ENCODE results near the gene OR4K13.

OR4K13 gene

GRCh38 chr14:20035938-20036337 is at the start of gene OR4K13:
Gene OR4K13 (minus strand): TSS chr14:20036038. CDS start chr14:20034758, 1,280 bp downstream.
- no peak for DNase-seq (ENCODE audit: low spot score)

- no peak for DNase-seq (ENCODE audit: low spot score)
Measured at GRCh38 chr14:20059745-20060144, 23.9 kb upstream of the OR4K13 start, which contains the start of gene OR4L1. Gene OR4L1 (plus strand): TSS chr14:20060045. CDS start chr14:20060045, 0 bp downstream.

- no peak for DNase-seq (ENCODE audit: low spot score)
Measured at GRCh38 chr14:20048202-20048601, 12.4 kb upstream of the OR4K13 start.

GRCh38 chr14:20044243-20044642 is 8.4 kb upstream of the OR4K13 start:
- DNase-seq (ENCODE audit: low spot score): no peak

- DNase-seq (ENCODE audit: low spot score): no peak
Measured at GRCh38 chr14:20035449-20035848, 389 bp downstream of the OR4K13 start.

GRCh38 chr14:20031058-20031457 is 4.8 kb downstream of the OR4K13 start:
- no peak for DNase-seq (ENCODE audit: low spot score)

- DNase-seq (ENCODE audit: low spot score): no peak
Measured at GRCh38 chr14:20019257-20019865, 16.5 kb downstream of the OR4K13 start, which contains the start of gene OR4K14. Gene OR4K14 (minus strand): TSS chr14:20019307. CDS start chr14:20015193, 4,114 bp downstream.

- DNase-seq (ENCODE audit: low spot score): no peak
Measured at GRCh38 chr14:20008156-20008555, 27.7 kb downstream of the OR4K13 start.

GRCh38 chr14:20002319-20002718 is 33.5 kb downstream of the OR4K13 start:
- DNase-seq (ENCODE audit: low spot score): no peak

- DNase-seq (ENCODE audit: low spot score): no peak
Measured at GRCh38 chr14:20001863-20002262, 34.0 kb downstream of the OR4K13 start, which contains the start of gene OR4Q2. Gene OR4Q2 (plus strand): TSS chr14:20002163.

GRCh38 chr14:19993438-19993837 is 42.4 kb downstream of the OR4K13 start:
- DNase-seq (ENCODE audit: low spot score): no peak

Data from CD4-positive, alpha-beta T cell treated with Interleukin-15 for 4 hours (primary cell).